Esophagus muscularis mucosa (tissue), 4 donors: ENCODE measurements around the gene UNC13C. TPM values are rescaled to one million over a fixed set of nuclear protein-coding genes. Genes with fewer than 3 reads are reported as not detected.

ENCODE experiments used
- DNase-seq: peaks from one replicate; pipeline ENCODE4 v3.0.0-alpha.2; 2017; ENCODE audit errors: extremely low spot score
- H3K27ac ChIP-seq, 4 donors: fragments of 200-600 bp; sonication (generic); replicated peaks in 1 of 4; 1 replicate in 3 of 4; 2 replicates in 1 of 4; pipeline ENCODE4 v1.5.1; 2016 to 2019; ENCODE audit warnings: mild to moderate bottlenecking in 1 of 4
- H3K27me3 ChIP-seq, 4 donors: fragments of 200-600 bp; sonication (generic); one replicate each; pipeline versions ENCODE4 v1.5.1 to v1.6.0; 2016 to 2019
- H3K36me3 ChIP-seq, 4 donors: fragments of 200-600 bp; sonication (generic); one replicate each; pipeline ENCODE4 v1.5.1; 2016 to 2019
- H3K4me1 ChIP-seq, 4 donors: fragments of 200-600 bp; sonication (generic); one replicate each; pipeline ENCODE4 v1.5.1; 2016 to 2019
- H3K4me3 ChIP-seq, 4 donors: fragments of 200-600 bp; sonication (generic); 1 replicate in 2 of 4; 2 replicates in 2 of 4; pipeline ENCODE4 v1.5.1; 2016 to 2019; ENCODE audit warnings: mild to moderate bottlenecking in 4 of 4, moderate library complexity in 1 of 4
- H3K9me3 ChIP-seq, 4 donors: fragments of 200-600 bp; sonication (generic); 1 replicate in 3 of 4; 2 replicates in 1 of 4; pipeline ENCODE4 v1.5.1; 2016 to 2019
- CTCF ChIP-seq, 3 experiments: fragments of 200-600 bp in 2 of 3; fragments of 450-650 bp in 1 of 3; sonication (generic) in 2 of 3; IDR thresholded peaks; one replicate each; pipeline ENCODE4 v1.5.1; 2017 to 2019; ENCODE audit warnings: antibody characterized with exemption in 3 of 3, mild to moderate bottlenecking in 2 of 3, moderate library complexity in 1 of 3
- EP300 ChIP-seq: sonication (generic); formaldehyde crosslinking; IDR thresholded peaks from one replicate; pipeline ENCODE4 v1.6.1; 2017; ENCODE audit warnings: antibody characterized with exemption
- POLR2A ChIP-seq: fragments of 450-650 bp; IDR thresholded peaks from one replicate; pipeline ENCODE4 v1.6.1; 2017; ENCODE audit warnings: antibody characterized with exemption, moderate library complexity, mild to moderate bottlenecking, low read depth
- POLR2AphosphoS5 ChIP-seq, 2 donors: sonication (generic); formaldehyde crosslinking; IDR thresholded peaks; one replicate each; pipeline ENCODE4 v1.6.1; 2017; ENCODE audit warnings: antibody characterized with exemption in 2 of 2
- WGBS: methylation state at CpG from one replicate; pipeline ENCODE4 v1.1.5; 2018; 5-methylcytosine and 5-hydroxymethylcytosine counted together
- intact Hi-C: fragments of 100-400 bp; cut with DNase I; formaldehyde crosslinking; loops from one replicate; pipeline ENCODE4 v1.15.1; 2023
- total RNA-seq, 4 donors: library from RNA; depleted of rRNA; stranded (reverse); fragments of >200 nt; gene quantifications; one replicate each; pipeline versions ENCODE4 v1.1.0 to v1.2.1, GENCODE V29; 2016

The UNC13C gene
- total RNA-seq, 4 donors from 2014 or later: 0.17 to 4.2 (median 0.59) TPM

GRCh38 chr15:54577476-54578250 is 599.4 kb downstream of the UNC13C start:
- intact Hi-C loops: no loop called here
- H3K36me3 ChIP-seq: no peaks in the 10 kb centered on the region
- WGBS: 52% methylated on average over 4 of the region's 4 CpGs
- no peaks in the 10 kb centered on the region for H3K27me3 ChIP-seq
- H3K4me1 ChIP-seq: no peaks in the 10 kb centered on the region
- DNase-seq: no peak
- H3K27ac ChIP-seq: no peak overlapping the region
- H3K9me3 ChIP-seq: peaks cover 0 to 7% (median 3%) of the 10 kb centered on the region in 4 donors
- no peak overlapping the region for H3K4me3 ChIP-seq
- no peak for TF ChIP-seq CTCF (IDR thresholded peaks at IDR 0.05)
- TF ChIP-seq POLR2AphosphoS5 (IDR thresholded peaks at IDR 0.05): no peak
- no peak for TF ChIP-seq POLR2A
- no peak for TF ChIP-seq EP300

DNA sequence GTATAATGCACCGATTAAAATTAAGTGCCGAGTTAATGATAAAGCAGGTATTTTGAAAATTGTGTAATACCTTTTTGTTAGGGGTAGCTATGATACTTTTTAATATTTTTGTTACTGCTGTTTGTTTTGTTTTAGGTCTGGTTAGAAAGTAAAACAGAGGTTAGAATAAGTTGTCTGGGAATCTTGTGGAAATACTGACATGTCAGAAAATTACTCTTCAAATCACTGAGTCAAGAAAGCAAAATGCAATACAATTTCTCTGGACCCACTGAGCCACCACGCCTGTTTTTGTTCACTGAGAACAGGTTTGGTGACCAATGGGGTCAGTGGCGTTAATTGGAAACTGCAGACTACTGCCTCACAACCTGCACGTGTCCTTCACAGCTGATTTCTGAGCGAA is 601.6 kb downstream of the UNC13C start:
- Histone ChIP-seq H3K27ac (no peak overlapping the region), H3K36me3 (no peaks in the 10 kb centered on the region), H3K27me3 (no peaks in the 10 kb centered on the region), H3K4me1 (no peaks in the 10 kb centered on the region), H3K4me3 (no peak overlapping the region), H3K9me3 (peaks cover 0 to 7% (median 3%) of the 10 kb centered on the region in 4 donors)
- no peak for DNase-seq
- 88% methylated on average over 6 of the region's 6 CpGs for WGBS
- intact Hi-C loops: no loop called here
- TF ChIP-seq EP300 (no peak), POLR2A (no peak), POLR2AphosphoS5 (IDR thresholded peaks at IDR 0.05) (no peak), CTCF (IDR thresholded peaks at IDR 0.05) (no peak)

DNA sequence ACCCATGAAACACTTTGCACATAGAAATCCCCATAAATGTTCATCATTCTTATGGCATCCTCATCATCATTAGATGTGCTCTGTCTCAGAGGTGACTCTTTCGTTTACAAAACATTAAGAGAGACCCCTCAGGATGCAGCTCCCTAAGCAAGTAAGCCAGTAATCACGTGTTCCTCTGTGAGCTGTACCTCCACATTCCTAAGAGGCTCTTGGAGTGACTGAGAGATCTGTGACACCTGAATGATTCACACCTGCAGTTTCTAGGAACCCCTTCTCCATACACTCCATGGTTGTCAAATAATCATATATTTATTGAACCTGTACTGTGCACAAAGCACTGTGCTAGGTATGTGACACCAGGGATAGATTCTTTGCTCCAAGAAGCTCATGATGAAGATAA is 602.4 kb downstream of the UNC13C start:
- no peak for TF ChIP-seq POLR2A
- no peak for TF ChIP-seq CTCF (IDR thresholded peaks at IDR 0.05)
- TF ChIP-seq POLR2AphosphoS5 (IDR thresholded peaks at IDR 0.05): no peak
- TF ChIP-seq EP300: no peak
- Histone ChIP-seq H3K4me3 (no peak overlapping the region), H3K27ac (no peak overlapping the region), H3K27me3 (no peaks in the 10 kb centered on the region), H3K9me3 (peaks cover 0 to 7% (median 3%) of the 10 kb centered on the region in 4 donors), H3K4me1 (no peaks in the 10 kb centered on the region), H3K36me3 (no peaks in the 10 kb centered on the region)
- no peak for DNase-seq
- intact Hi-C loops: no loop called here
- WGBS: 88% methylated on average over 2 of the region's 2 CpGs

DNA sequence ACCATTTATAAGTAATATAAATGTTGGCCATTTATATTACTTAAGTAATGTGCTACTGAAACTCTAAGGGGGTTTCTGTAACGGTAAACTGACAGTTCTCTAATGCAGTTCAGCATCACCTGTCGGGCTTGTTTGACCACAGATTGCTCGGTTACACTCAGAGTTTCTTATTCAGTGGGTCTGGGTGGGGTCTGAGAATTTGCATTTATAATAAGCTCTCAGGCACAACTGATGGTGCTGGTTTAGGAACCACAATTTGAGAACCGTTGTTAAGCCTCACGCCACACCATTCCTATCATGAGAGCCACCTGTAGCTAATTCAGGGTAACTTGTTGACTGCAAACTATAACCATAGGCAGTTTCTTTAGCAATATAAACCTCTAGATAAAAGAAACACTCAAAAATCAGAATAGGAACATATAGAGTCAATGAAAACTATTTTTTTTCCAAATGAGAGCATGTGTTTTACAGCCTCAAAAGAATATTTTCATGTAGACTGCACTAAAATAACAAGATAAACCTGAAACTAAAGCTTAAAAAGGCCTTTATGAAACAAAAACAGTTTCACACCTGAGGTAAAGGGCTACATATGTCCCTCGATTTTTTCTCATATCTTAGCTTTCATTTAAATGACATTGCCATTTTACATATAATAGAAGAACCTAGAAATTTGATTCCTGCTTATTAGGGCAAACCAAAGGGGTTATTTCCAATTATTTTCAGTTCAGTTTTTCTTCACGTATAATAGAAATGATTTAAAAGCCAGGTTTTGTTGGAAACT is 604.8 kb downstream of the UNC13C start:
- intact Hi-C loops: no loop called here
- WGBS: 79% methylated on average over 7 of the region's 7 CpGs
- H3K27ac ChIP-seq: no peak overlapping the region

More for the DNA sequence above, 604.8 kb downstream of the UNC13C start:
- Histone ChIP-seq H3K27me3 (no peaks in the 10 kb centered on the region), H3K4me3 (no peak overlapping the region), H3K36me3 (no peaks in the 10 kb centered on the region), H3K9me3 (peaks cover 0 to 7% (median 3%) of the 10 kb centered on the region in 4 donors), H3K4me1 (no peaks in the 10 kb centered on the region)
- no peak for TF ChIP-seq EP300
- no peak for TF ChIP-seq CTCF (IDR thresholded peaks at IDR 0.05)
- TF ChIP-seq POLR2AphosphoS5 (IDR thresholded peaks at IDR 0.05): no peak
- no peak for TF ChIP-seq POLR2A
- DNase-seq: no peak
